Activated naive CD8-positive, alpha-beta T cell treated with anti-CD3 and anti-CD28 coated beads, Interleukin-2, amount 50 U/mL, for 16 hours (primary cell): ENCODE measurements around the gene ENPP7.

Experiments
- DNase-seq: peaks from one replicate; pipeline ENCODE4 v3.0.0-alpha.2; 2020; ENCODE audit warnings: low read depth, low spot score

The ENPP7 gene

GRCh38 chr17:79791735-79792161 lies 61.0 kb downstream of the ENPP7 start:
- DNase-seq = no peak
